HCT116 (cell line): ENCODE measurements around the gene DCD.

ENCODE experiments used
- EZH2 ChIP-seq: fragments of 200-600 bp; sonication (generic); IDR thresholded peaks from 2 replicates; pipeline ENCODE4 v1.6.1; 2017; ENCODE audit warnings: antibody characterized with exemption, mixed run types
- EZH2phosphoT487 ChIP-seq: fragments of 200-600 bp; IDR thresholded peaks from 2 replicates; pipeline ENCODE4 v1.6.1; 2018; ENCODE audit warnings: antibody characterized with exemption, borderline replicate concordance
- JUND ChIP-seq: IDR thresholded peaks from 2 replicates; pipeline ENCODE4 v1.6.1; 2012
- MAX ChIP-seq: IDR thresholded peaks from 2 replicates; pipeline ENCODE4 v1.6.1; 2012
- POLR2A ChIP-seq: IDR thresholded peaks from 2 replicates; pipeline ENCODE4 v1.7.0; 2011; ENCODE audit warnings: borderline replicate concordance; ENCODE audit not compliant: insufficient read depth, insufficient read length; ENCODE audit errors: extremely low read depth
- POLR2AphosphoS5 ChIP-seq: IDR thresholded peaks from 2 replicates; pipeline ENCODE4 v1.6.1; 2011; ENCODE audit warnings: mild to moderate bottlenecking, low read depth, low read length, moderate library complexity
- TCF7L2 ChIP-seq: IDR thresholded peaks from 2 replicates; pipeline ENCODE4 v1.7.0; 2011; ENCODE audit warnings: borderline replicate concordance, inconsistent platforms; ENCODE audit not compliant: insufficient read depth, insufficient read length; ENCODE audit errors: extremely low read depth
- ZNF274 ChIP-seq: fragments of 200-500 bp; sonication (Bioruptor generic); IDR thresholded peaks from 2 replicates; pipeline ENCODE4 v1.6.1; 2014; ENCODE audit warnings: mild to moderate bottlenecking, low read depth, low read length, inconsistent platforms
- TF ChIP-seq, protein P1 (sequence below), 3 experiments: fragments of 200-600 bp in 1 of 3; sonication (generic) in 1 of 3; IDR thresholded peaks in 2 of 3; conservative IDR thresholded peaks in 1 of 3; 2 replicates each; pipeline ENCODE4 v1.5.1; 2012 to 2017; ENCODE audit warnings: low read depth in 2 of 3, low read length in 2 of 3, antibody characterized with exemption in 1 of 3, borderline replicate concordance in 1 of 3, control low read depth in 1 of 3, mild to moderate bottlenecking in 1 of 3, mixed read lengths in 1 of 3, mixed run types in 1 of 3, moderate library complexity in 1 of 3; ENCODE audit not compliant: insufficient read depth in 1 of 3
- TF ChIP-seq, protein P2 (sequence below): IDR thresholded peaks from 2 replicates; pipeline ENCODE4 v1.6.1; 2011; ENCODE audit warnings: mild to moderate bottlenecking, low read length, moderate library complexity; ENCODE audit not compliant: insufficient replicate concordance; ENCODE audit errors: extremely low read depth
- TF ChIP-seq, protein P3 (sequence below): IDR thresholded peaks from 2 replicates; pipeline ENCODE4 v1.6.1; 2012; ENCODE audit warnings: low read depth

GRCh38 chr12:54660320-54660962, 12.3 kb upstream of the DCD start:
- TF ChIP-seq JUND (no peak), MAX (no peak), POLR2A (no peak), TCF7L2 (no peak), EZH2 (no peak), EZH2phosphoT487 (no peak), ZNF274 (no peak), POLR2AphosphoS5 (no peak)
- TF ChIP-seq, protein P1, sequence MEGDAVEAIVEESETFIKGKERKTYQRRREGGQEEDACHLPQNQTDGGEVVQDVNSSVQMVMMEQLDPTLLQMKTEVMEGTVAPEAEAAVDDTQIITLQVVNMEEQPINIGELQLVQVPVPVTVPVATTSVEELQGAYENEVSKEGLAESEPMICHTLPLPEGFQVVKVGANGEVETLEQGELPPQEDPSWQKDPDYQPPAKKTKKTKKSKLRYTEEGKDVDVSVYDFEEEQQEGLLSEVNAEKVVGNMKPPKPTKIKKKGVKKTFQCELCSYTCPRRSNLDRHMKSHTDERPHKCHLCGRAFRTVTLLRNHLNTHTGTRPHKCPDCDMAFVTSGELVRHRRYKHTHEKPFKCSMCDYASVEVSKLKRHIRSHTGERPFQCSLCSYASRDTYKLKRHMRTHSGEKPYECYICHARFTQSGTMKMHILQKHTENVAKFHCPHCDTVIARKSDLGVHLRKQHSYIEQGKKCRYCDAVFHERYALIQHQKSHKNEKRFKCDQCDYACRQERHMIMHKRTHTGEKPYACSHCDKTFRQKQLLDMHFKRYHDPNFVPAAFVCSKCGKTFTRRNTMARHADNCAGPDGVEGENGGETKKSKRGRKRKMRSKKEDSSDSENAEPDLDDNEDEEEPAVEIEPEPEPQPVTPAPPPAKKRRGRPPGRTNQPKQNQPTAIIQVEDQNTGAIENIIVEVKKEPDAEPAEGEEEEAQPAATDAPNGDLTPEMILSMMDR (IDR thresholded peaks at IDR 0.05 in 2 of 3, conservative IDR thresholded peaks at IDR 0.05 in 1 of 3; ENCODE audit: borderline replicate concordance in 1 of 3, insufficient read depth in 1 of 3, low read depth in 2 of 3, low read length in 2 of 3), result no peak
- TF ChIP-seq, protein P2, sequence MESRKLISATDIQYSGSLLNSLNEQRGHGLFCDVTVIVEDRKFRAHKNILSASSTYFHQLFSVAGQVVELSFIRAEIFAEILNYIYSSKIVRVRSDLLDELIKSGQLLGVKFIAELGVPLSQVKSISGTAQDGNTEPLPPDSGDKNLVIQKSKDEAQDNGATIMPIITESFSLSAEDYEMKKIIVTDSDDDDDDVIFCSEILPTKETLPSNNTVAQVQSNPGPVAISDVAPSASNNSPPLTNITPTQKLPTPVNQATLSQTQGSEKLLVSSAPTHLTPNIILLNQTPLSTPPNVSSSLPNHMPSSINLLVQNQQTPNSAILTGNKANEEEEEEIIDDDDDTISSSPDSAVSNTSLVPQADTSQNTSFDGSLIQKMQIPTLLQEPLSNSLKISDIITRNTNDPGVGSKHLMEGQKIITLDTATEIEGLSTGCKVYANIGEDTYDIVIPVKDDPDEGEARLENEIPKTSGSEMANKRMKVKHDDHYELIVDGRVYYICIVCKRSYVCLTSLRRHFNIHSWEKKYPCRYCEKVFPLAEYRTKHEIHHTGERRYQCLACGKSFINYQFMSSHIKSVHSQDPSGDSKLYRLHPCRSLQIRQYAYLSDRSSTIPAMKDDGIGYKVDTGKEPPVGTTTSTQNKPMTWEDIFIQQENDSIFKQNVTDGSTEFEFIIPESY, result no peak
- TF ChIP-seq, protein P3, sequence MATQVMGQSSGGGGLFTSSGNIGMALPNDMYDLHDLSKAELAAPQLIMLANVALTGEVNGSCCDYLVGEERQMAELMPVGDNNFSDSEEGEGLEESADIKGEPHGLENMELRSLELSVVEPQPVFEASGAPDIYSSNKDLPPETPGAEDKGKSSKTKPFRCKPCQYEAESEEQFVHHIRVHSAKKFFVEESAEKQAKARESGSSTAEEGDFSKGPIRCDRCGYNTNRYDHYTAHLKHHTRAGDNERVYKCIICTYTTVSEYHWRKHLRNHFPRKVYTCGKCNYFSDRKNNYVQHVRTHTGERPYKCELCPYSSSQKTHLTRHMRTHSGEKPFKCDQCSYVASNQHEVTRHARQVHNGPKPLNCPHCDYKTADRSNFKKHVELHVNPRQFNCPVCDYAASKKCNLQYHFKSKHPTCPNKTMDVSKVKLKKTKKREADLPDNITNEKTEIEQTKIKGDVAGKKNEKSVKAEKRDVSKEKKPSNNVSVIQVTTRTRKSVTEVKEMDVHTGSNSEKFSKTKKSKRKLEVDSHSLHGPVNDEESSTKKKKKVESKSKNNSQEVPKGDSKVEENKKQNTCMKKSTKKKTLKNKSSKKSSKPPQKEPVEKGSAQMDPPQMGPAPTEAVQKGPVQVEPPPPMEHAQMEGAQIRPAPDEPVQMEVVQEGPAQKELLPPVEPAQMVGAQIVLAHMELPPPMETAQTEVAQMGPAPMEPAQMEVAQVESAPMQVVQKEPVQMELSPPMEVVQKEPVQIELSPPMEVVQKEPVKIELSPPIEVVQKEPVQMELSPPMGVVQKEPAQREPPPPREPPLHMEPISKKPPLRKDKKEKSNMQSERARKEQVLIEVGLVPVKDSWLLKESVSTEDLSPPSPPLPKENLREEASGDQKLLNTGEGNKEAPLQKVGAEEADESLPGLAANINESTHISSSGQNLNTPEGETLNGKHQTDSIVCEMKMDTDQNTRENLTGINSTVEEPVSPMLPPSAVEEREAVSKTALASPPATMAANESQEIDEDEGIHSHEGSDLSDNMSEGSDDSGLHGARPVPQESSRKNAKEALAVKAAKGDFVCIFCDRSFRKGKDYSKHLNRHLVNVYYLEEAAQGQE, result no peak
